Effector memory CD4-positive, alpha-beta T cell (primary cell): ENCODE results near the gene PRPF40A.
A peak's percentile ranks its signal among the peaks of the same experiment; 100 is the strongest.

Source experiments
- DNase-seq, 3 donors: peaks; one replicate each; pipeline ENCODE4 v3.0.0-alpha.2; 2020
- H3K27ac ChIP-seq: 2 replicates; pipeline ENCODE4 v1.7.0; 2013; ENCODE audit warnings: mild to moderate bottlenecking, low read length, moderate library complexity; ENCODE audit not compliant: insufficient read depth, poor library complexity, severe bottlenecking
- H3K27me3 ChIP-seq: replicated peaks from 2 replicates; pipeline ENCODE4 v1.7.0; 2013; ENCODE audit warnings: mild to moderate bottlenecking, low read length; ENCODE audit not compliant: insufficient read depth, control insufficient read depth, poor library complexity, severe bottlenecking
- H3K36me3 ChIP-seq: 2 replicates; pipeline ENCODE4 v1.7.0; 2013; ENCODE audit warnings: mild to moderate bottlenecking, low read length, moderate library complexity; ENCODE audit not compliant: control insufficient read depth, insufficient read depth
- H3K4me1 ChIP-seq: 2 replicates; pipeline ENCODE4 v1.7.0; 2013; ENCODE audit warnings: low read length, mild to moderate bottlenecking; ENCODE audit not compliant: control insufficient read depth, insufficient read depth, poor library complexity, severe bottlenecking
- H3K4me3 ChIP-seq: 2 replicates; pipeline ENCODE4 v1.7.0; 2013; ENCODE audit warnings: low read length, low read depth, mild to moderate bottlenecking; ENCODE audit not compliant: insufficient read depth, poor library complexity, severe bottlenecking
- H3K9me3 ChIP-seq: 2 replicates; pipeline ENCODE4 v1.7.0; 2013; ENCODE audit warnings: mild to moderate bottlenecking, low read length, moderate library complexity; ENCODE audit not compliant: control insufficient read depth

The PRPF40A gene

GRCh38 chr2:152694161-152694661 lies 23.1 kb downstream of the PRPF40A start:
- H3K27ac ChIP-seq, result no peak overlapping the region

GRCh38 chr2:152693033-152693432 lies 24.2 kb downstream of the PRPF40A start:
- DNase-seq, result no peak
- H3K4me1 ChIP-seq, result peaks cover 4% of the 10 kb centered on the region
- no peak overlapping the region for H3K4me3 ChIP-seq
- no peaks in the 10 kb centered on the region for H3K36me3 ChIP-seq
- H3K9me3 ChIP-seq, result no peaks in the 10 kb centered on the region
- no peak overlapping the region for H3K27ac ChIP-seq
- H3K27me3 ChIP-seq, result no peaks in the 10 kb centered on the region

More at GRCh38 chr2:152694161-152694661, 23.1 kb downstream of the PRPF40A start:
- H3K4me1 ChIP-seq, result peaks cover 4% of the 10 kb centered on the region
- no peaks in the 10 kb centered on the region for H3K36me3 ChIP-seq
- DNase-seq, result peak in 1 of 3 donors; percentile 3
- H3K4me3 ChIP-seq, result peak overlapping the region; percentile 38
- no peaks in the 10 kb centered on the region for H3K9me3 ChIP-seq
- no peaks in the 10 kb centered on the region for H3K27me3 ChIP-seq

- Histone ChIP-seq H3K4me1 (no peaks in the 10 kb centered on the region), H3K4me3 (no peak overlapping the region), H3K27ac (no peak overlapping the region), H3K9me3 (no peaks in the 10 kb centered on the region), H3K27me3 (no peaks in the 10 kb centered on the region), H3K36me3 (peaks cover 2% of the 10 kb centered on the region)
- no peak for DNase-seq
These were observed 30.9 kb downstream of the PRPF40A start for GRCh38 chr2:152686321-152686720.

- H3K9me3 ChIP-seq, result no peaks in the 10 kb centered on the region
- H3K36me3 ChIP-seq, result peaks cover 21% of the 10 kb centered on the region
- no peaks in the 10 kb centered on the region for H3K4me1 ChIP-seq
- no peak overlapping the region for H3K27ac ChIP-seq
- no peaks in the 10 kb centered on the region for H3K27me3 ChIP-seq
- DNase-seq, result no peak
- H3K4me3 ChIP-seq, result no peak overlapping the region
These were observed 33.9 kb downstream of the PRPF40A start for GRCh38 chr2:152683400-152683799.

- no peak overlapping the region for H3K4me3 ChIP-seq
- peaks cover 21% of the 10 kb centered on the region for H3K36me3 ChIP-seq
- H3K4me1 ChIP-seq, result no peaks in the 10 kb centered on the region
- no peaks in the 10 kb centered on the region for H3K27me3 ChIP-seq
- H3K27ac ChIP-seq, result no peak overlapping the region
- DNase-seq, result no peak
- H3K9me3 ChIP-seq, result no peaks in the 10 kb centered on the region
These were observed 34.6 kb downstream of the PRPF40A start for GRCh38 chr2:152682663-152683062.

GRCh38 chr2:152678808-152679207 lies 38.5 kb downstream of the PRPF40A start:
- Histone ChIP-seq H3K27me3 (no peaks in the 10 kb centered on the region), H3K9me3 (no peaks in the 10 kb centered on the region), H3K4me1 (no peaks in the 10 kb centered on the region), H3K27ac (no peak overlapping the region), H3K36me3 (peaks cover 39% of the 10 kb centered on the region), H3K4me3 (no peak overlapping the region)
- DNase-seq, result no peak

GRCh38 chr2:152676461-152676860 lies 40.8 kb downstream of the PRPF40A start:
- H3K4me1 ChIP-seq, result no peaks in the 10 kb centered on the region
- no peaks in the 10 kb centered on the region for H3K27me3 ChIP-seq
- H3K9me3 ChIP-seq, result no peaks in the 10 kb centered on the region
- no peak for DNase-seq
- peaks cover 53% of the 10 kb centered on the region for H3K36me3 ChIP-seq
- H3K27ac ChIP-seq, result no peak overlapping the region
- H3K4me3 ChIP-seq, result no peak overlapping the region

GRCh38 chr2:152674334-152674733 lies 42.9 kb downstream of the PRPF40A start:
- Histone ChIP-seq H3K4me1 (no peaks in the 10 kb centered on the region), H3K36me3 (peaks cover 55% of the 10 kb centered on the region)
- DNase-seq, result no peak

GRCh38 chr2:152664725-152665124 lies 52.5 kb downstream of the PRPF40A start:
- Histone ChIP-seq H3K27ac (no peak overlapping the region), H3K4me3 (no peak overlapping the region), H3K36me3 (peaks cover 89% of the 10 kb centered on the region), H3K4me1 (no peaks in the 10 kb centered on the region), H3K27me3 (no peaks in the 10 kb centered on the region), H3K9me3 (no peaks in the 10 kb centered on the region)
- DNase-seq, result no peak

More at GRCh38 chr2:152674334-152674733, 42.9 kb downstream of the PRPF40A start:
- Histone ChIP-seq H3K9me3 (no peaks in the 10 kb centered on the region), H3K27ac (no peak overlapping the region), H3K4me3 (no peak overlapping the region), H3K27me3 (no peaks in the 10 kb centered on the region)

- no peak for DNase-seq
- no peak overlapping the region for H3K27ac ChIP-seq
- peaks cover 86% of the 10 kb centered on the region for H3K36me3 ChIP-seq
- no peaks in the 10 kb centered on the region for H3K27me3 ChIP-seq
- no peaks in the 10 kb centered on the region for H3K9me3 ChIP-seq
- H3K4me3 ChIP-seq, result no peak overlapping the region
- H3K4me1 ChIP-seq, result no peaks in the 10 kb centered on the region
These were observed 56.2 kb downstream of the PRPF40A start for GRCh38 chr2:152661076-152661475.
